ENCODE data around the gene COPS9.

The COPS9 gene

DNA sequence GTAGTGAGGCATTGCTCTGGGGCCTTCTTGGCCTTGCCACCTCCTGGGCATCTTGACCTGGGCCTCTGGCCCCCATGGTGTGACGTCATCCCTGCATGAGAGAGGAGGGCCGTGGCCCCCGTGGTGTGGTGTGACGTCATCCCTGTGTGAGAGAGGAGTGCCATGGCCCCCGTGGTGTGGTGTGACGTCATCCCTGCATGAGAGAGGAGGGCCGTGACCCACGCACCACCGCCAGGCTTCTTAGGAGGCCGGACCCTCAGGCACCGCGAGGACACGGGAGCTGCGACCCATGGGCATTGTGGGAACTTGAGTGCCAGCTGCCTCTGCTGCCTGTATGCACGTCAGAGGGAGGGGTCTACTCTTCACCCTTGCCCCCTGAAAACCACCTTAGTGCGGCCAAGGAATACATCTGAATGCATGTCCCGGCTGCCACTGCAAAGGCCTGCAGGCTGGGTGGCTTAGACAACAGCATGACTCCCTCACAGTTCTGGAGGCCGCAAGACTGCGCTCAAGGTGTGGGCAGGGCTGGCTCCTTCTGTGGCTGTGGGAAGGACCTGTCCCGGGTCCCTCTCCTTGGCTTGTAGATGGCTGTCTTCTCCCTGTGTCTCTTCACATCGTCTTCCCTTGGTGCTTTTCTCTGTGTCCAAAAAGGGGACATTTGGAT lies 25.1 kb upstream of the COPS9 start:
- TF ChIP-seq, protein P1, sequence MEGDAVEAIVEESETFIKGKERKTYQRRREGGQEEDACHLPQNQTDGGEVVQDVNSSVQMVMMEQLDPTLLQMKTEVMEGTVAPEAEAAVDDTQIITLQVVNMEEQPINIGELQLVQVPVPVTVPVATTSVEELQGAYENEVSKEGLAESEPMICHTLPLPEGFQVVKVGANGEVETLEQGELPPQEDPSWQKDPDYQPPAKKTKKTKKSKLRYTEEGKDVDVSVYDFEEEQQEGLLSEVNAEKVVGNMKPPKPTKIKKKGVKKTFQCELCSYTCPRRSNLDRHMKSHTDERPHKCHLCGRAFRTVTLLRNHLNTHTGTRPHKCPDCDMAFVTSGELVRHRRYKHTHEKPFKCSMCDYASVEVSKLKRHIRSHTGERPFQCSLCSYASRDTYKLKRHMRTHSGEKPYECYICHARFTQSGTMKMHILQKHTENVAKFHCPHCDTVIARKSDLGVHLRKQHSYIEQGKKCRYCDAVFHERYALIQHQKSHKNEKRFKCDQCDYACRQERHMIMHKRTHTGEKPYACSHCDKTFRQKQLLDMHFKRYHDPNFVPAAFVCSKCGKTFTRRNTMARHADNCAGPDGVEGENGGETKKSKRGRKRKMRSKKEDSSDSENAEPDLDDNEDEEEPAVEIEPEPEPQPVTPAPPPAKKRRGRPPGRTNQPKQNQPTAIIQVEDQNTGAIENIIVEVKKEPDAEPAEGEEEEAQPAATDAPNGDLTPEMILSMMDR (IDR thresholded peaks at IDR 0.05; ENCODE audit: low read depth, low read length), result no peak
- DNase-seq (ENCODE audit: extremely low read depth, low read depth), result no peak

DNA sequence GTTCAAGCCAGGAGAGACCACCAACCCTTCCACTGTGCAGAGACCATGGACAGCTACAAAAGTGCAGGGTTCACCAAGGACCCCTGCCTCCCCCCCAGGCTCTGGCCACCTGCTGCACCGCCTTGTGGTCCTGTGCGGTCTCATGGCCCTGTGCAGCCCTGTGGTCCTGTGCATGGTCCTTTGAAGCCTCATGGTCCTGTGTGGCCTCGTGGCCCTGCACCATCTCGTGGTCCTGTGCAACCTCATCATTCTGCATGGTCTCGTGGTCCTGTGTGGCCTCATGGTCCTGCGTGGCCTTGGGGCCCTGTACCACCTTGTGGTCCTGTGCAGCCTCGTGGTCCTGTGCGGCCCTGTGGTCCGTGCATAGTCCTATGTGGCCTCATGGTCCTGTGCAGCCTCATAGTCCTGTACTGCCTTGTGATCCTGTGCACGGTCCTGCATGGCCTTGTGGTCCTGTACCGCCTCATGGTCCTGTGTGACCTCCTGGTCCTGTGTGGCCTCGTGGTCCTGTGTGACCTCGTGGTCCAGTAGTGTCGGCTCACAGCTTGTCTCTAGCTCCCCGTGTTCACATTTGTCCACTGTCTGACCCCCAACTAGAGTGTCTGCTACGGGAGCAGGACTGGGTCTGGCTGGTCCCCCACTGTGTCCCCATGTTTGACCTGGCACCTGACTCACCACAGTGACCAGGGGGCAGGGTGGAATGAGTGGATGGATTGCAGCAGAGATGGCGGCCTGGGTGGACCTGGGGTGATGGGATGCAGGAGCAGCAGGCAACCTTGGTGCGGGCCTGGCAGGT lies 24.4 kb upstream of the COPS9 start:
- TF ChIP-seq, protein P1 (IDR thresholded peaks at IDR 0.05; ENCODE audit: low read depth, low read length), result no peak
- DNase-seq (ENCODE audit: extremely low read depth, low read depth), result no peak

DNA sequence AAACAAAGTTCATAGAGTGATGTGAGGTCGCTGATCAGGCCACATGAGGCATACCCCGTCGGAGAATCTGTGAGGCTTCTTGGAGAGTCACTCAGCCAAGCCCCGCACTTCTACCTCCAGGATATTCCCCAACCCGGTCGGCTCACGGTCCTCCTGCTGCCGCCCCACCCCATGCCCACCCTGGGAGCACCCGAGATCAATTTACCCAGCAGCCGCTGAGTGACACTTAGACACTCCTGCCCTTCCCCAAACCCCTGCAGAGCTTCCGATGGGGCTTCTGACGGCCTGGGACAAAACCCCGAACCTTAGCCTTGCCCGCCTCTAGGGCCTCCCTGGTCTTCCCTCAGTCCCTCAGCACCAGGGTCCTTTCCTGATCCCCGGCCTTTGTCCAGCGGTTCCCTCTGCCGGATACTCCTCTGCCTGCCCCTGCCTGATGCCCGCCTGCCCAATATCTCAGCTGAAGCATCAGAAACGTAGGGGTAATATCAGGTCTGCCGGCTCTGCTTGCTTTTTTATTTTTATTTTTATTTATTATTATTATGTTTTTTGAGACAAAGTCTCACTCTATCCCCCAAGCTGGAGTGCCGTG lies 23.2 kb upstream of the COPS9 start:
- DNase-seq (ENCODE audit: extremely low read depth, low read depth), result no peak
- TF ChIP-seq, protein P1 (IDR thresholded peaks at IDR 0.05; ENCODE audit: low read depth, low read length), result no peak

DNA sequence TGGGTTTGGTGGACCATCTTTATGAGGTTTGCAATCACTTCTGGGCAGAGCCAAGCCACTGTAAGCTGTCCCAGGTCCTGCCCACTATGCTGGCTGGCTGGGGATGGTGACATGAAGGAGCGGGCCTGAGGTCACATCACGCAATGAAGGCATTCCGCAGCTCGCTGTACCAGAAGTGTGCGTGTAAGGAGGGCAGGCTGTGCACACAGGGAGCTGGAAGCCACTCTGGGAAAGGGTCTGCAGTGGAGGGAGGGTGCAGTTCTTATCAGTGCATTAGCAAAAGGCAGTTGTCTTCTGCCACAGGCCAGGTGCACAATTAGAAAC lies 21.0 kb upstream of the COPS9 start:
- TF ChIP-seq, protein P1 (IDR thresholded peaks at IDR 0.05; ENCODE audit: low read depth, low read length), result no peak
- no peak for DNase-seq (ENCODE audit: extremely low read depth, low read depth)

DNA sequence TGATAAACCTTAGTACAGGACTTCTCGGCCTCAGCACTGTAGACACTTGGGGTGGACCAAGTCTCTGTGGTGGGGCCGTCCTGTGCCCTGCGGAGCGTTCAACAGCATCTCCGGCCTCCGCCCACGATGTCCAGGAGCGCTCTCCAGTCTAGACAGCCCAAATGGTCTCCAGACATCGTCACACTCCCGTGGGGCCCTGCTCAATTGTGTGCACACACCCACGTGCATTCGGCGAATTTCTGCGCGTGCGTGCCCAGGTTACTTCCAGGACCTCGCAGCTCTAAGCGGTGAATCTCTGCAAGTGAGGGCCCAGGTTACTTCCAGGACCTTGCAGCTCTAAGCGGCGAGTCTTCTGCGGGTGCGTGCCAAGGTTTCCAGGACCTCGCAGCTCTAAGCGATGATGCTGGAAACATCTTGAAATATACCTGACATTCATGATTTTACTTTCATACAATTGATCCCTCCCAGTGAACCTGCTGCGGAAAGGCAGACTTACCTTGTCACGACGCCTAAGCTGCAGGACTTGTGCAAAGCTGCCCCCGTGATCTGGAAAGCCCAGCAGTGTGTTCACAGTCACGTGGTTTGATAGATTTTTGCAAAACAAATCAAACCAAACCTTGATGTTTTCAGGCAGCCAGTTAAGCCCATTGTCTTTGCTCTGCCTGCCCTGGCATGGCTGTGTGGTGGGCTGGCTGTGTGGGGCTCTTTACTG lies 20.5 kb upstream of the COPS9 start:
- TF ChIP-seq, protein P1 (IDR thresholded peaks at IDR 0.05; ENCODE audit: low read depth, low read length), result no peak
- DNase-seq (ENCODE audit: extremely low read depth, low read depth), result no peak

DNA sequence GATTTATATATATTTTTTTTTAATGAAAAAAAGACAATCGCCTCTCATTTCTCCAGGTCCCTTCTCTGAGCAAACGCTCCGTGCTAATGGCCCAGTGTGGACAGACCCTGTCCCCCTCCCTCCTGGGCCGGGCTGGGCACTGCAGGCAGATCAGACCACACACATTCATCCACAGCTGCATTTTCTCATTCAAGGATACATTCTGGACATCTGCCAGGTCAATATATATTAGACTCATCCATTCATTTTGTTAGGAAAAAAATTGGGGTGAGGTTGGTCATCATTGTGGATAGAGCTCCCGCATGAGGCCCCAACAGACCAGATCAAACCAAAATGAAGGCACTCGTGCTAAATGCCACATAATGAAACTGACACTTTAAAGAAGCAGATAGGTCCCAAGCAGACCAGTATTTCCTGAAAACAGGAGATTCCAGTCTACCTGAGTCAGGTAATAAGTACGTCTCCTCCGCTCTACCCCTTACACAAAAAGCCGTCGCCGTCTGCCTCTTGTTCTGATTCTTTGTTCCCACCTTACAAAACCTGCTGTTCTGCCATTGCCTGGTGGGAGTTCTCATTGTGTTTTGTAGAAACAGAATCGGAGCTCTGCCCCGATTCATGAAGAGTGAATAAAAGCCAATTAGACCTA lies 19.8 kb upstream of the COPS9 start:
- TF ChIP-seq, protein P1 (IDR thresholded peaks at IDR 0.05; ENCODE audit: low read depth, low read length), result no peak
- DNase-seq (ENCODE audit: extremely low read depth, low read depth), result no peak

All from AG09319 (cell line).